Measurements from ENCODE around the gene CD9.

DNA sequence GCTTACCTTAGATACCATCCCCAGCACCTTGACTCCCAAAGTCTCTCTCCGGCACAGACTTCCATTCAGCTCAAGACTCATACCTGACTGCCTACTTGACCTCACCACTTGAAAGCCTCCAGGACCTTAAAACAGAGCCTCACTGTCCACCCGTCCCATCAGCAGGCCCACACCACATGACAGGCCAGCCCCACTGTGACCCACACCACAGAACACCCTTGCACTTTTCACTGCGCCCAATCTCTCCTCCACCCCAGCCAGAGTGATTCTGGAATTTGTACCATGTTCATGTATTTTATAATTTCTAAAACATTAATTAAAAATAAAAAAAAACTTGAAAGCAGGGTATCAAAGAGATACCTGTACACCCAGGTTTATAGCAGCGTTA is 82.2 kb downstream of the CD9 start:
- TF ChIP-seq, protein P1, sequence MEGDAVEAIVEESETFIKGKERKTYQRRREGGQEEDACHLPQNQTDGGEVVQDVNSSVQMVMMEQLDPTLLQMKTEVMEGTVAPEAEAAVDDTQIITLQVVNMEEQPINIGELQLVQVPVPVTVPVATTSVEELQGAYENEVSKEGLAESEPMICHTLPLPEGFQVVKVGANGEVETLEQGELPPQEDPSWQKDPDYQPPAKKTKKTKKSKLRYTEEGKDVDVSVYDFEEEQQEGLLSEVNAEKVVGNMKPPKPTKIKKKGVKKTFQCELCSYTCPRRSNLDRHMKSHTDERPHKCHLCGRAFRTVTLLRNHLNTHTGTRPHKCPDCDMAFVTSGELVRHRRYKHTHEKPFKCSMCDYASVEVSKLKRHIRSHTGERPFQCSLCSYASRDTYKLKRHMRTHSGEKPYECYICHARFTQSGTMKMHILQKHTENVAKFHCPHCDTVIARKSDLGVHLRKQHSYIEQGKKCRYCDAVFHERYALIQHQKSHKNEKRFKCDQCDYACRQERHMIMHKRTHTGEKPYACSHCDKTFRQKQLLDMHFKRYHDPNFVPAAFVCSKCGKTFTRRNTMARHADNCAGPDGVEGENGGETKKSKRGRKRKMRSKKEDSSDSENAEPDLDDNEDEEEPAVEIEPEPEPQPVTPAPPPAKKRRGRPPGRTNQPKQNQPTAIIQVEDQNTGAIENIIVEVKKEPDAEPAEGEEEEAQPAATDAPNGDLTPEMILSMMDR (IDR thresholded peaks at IDR 0.05; ENCODE audit: low read length): no peak
- TF ChIP-seq EZH2 (IDR thresholded peaks at IDR 0.05; ENCODE audit: borderline replicate concordance, low read length): no peak

All from OCI-LY1 (cell line).